Measurements from ENCODE around the gene RAPSN. TPM values are rescaled to one million over a fixed set of nuclear protein-coding genes. Genes with fewer than 3 reads are reported as not detected.

The RAPSN gene
- total and polyA plus RNA-seq, 2 donors (not counting 1 experiment from before 2014, with no cell fraction given), result 0.25 to 1.0 TPM

GRCh38 chr11:47438721-47439120, 10.2 kb downstream of the RAPSN start:
- no peak for TF ChIP-seq CTCF (IDR thresholded peaks at IDR 0.05)
- TF ChIP-seq EZH2 (IDR thresholded peaks at IDR 0.05; ENCODE audit: borderline replicate concordance, insufficient read depth, low read depth, low read length, poor library complexity, severe bottlenecking), result no peak
- CTCF ChIA-PET, result no interaction called here
- H3K27ac Mint-ChIP-seq, result no peak overlapping the region
- WGBS (ENCODE audit: insufficient coverage), result 97% methylated on average over 18 of the region's 18 CpGs
- Histone ChIP-seq H3K27ac (ENCODE audit: low read length in 2 of 2) (no peak overlapping the region), H3K79me2 (ENCODE audit: control insufficient read depth, insufficient read depth, low read length) (no peaks in the 10 kb centered on the region), H3K9me3 (ENCODE audit: control extremely low read depth in 1 of 3, control insufficient read depth in 2 of 3, insufficient read depth in 1 of 3, low read length in 2 of 3) (peaks cover 0 to 6% (median 0%) of the 10 kb centered on the region in 3 donors), H3K4me3 (ENCODE audit: control extremely low read depth in 1 of 5, extremely low read depth in 1 of 5, insufficient read depth in 1 of 5, low read depth in 2 of 5, low read length in 4 of 5) (no peak overlapping the region), H3K4me1 (ENCODE audit: control insufficient read depth in 2 of 2, insufficient read depth in 2 of 2, low read length in 2 of 2) (no peaks in the 10 kb centered on the region), H3K4me2 (replicated peaks; ENCODE audit: low read depth, low read length, poor library complexity, severe bottlenecking) (no peak overlapping the region), H3K36me3 (replicated peaks in 1 of 2; ENCODE audit: control extremely low read depth in 1 of 2, control insufficient read depth in 1 of 2, extremely low read depth in 1 of 2, insufficient read depth in 2 of 2, low read length in 1 of 2) (no peaks in the 10 kb centered on the region), H3K27me3 (replicated peaks in 1 of 4; ENCODE audit: control extremely low read depth in 1 of 4, control insufficient read depth in 3 of 4, insufficient read depth in 4 of 4, low read length in 3 of 4) (no peaks in the 10 kb centered on the region), H2AFZ (ENCODE audit: insufficient read depth, low read depth, low read length, poor library complexity, severe bottlenecking) (no peak overlapping the region), H4K20me1 (ENCODE audit: control insufficient read depth, insufficient read depth, low read length, poor library complexity, severe bottlenecking) (no peaks in the 10 kb centered on the region), H3K9ac (ENCODE audit: low read length) (no peak overlapping the region)
- H3K4me3 Mint-ChIP-seq, result no peak overlapping the region
- POLR2A ChIA-PET, result no interaction called here
- DNase-seq, result no peak
- intact Hi-C loops (cut with micrococcal nuclease), result no loop called here
- H3K9me3 Mint-ChIP-seq (ENCODE audit: insufficient read depth), result no peaks in the 10 kb centered on the region
- no peak for ATAC-seq (ENCODE audit: low read depth)
- H3K27me3 Mint-ChIP-seq, result no peaks in the 10 kb centered on the region
- H3K4me1 Mint-ChIP-seq, result no peaks in the 10 kb centered on the region

- H2AFZ ChIP-seq (ENCODE audit: insufficient read depth, low read depth, low read length, poor library complexity, severe bottlenecking), result no peak overlapping the region
- Mint-ChIP-seq H3K4me1 (no peaks in the 10 kb centered on the region), H3K27ac (no peak overlapping the region), H3K27me3 (no peaks in the 10 kb centered on the region), H3K9me3 (ENCODE audit: insufficient read depth) (no peaks in the 10 kb centered on the region), H3K4me3 (no peak overlapping the region)
- H3K4me2 ChIP-seq (replicated peaks; ENCODE audit: low read depth, low read length, poor library complexity, severe bottlenecking), result no peak overlapping the region
- no peaks in the 10 kb centered on the region for H3K79me2 ChIP-seq (ENCODE audit: control insufficient read depth, insufficient read depth, low read length)
- H3K9ac ChIP-seq (ENCODE audit: low read length), result no peak overlapping the region
- H3K27ac ChIP-seq (ENCODE audit: low read length in 2 of 2), result no peak overlapping the region
- ChIA-PET CTCF (no interaction called here), POLR2A (no interaction called here)
- WGBS (ENCODE audit: insufficient coverage), result 92% methylated on average over 14 of the region's 16 CpGs
- no peaks in the 10 kb centered on the region for H3K36me3 ChIP-seq (replicated peaks in 1 of 2; ENCODE audit: control extremely low read depth in 1 of 2, control insufficient read depth in 1 of 2, extremely low read depth in 1 of 2, insufficient read depth in 2 of 2, low read length in 1 of 2)
- H4K20me1 ChIP-seq (ENCODE audit: control insufficient read depth, insufficient read depth, low read length, poor library complexity, severe bottlenecking), result no peaks in the 10 kb centered on the region
- no peaks in the 10 kb centered on the region for H3K4me1 ChIP-seq (ENCODE audit: control insufficient read depth in 2 of 2, insufficient read depth in 2 of 2, low read length in 2 of 2)
- intact Hi-C loops (cut with micrococcal nuclease), result no loop called here
- H3K4me3 ChIP-seq (ENCODE audit: control extremely low read depth in 1 of 5, extremely low read depth in 1 of 5, insufficient read depth in 1 of 5, low read depth in 2 of 5, low read length in 4 of 5), result no peak overlapping the region
- TF ChIP-seq EZH2 (IDR thresholded peaks at IDR 0.05; ENCODE audit: borderline replicate concordance, insufficient read depth, low read depth, low read length, poor library complexity, severe bottlenecking) (no peak), CTCF (IDR thresholded peaks at IDR 0.05) (no peak)
- no peak for ATAC-seq (ENCODE audit: low read depth)
- H3K27me3 ChIP-seq (replicated peaks in 1 of 4; ENCODE audit: control extremely low read depth in 1 of 4, control insufficient read depth in 3 of 4, insufficient read depth in 4 of 4, low read length in 3 of 4), result no peaks in the 10 kb centered on the region
- H3K9me3 ChIP-seq (ENCODE audit: control extremely low read depth in 1 of 3, control insufficient read depth in 2 of 3, insufficient read depth in 1 of 3, low read length in 2 of 3), result peaks cover 0 to 6% (median 0%) of the 10 kb centered on the region in 3 donors
- DNase-seq, result no peak
These were observed 11.1 kb downstream of the RAPSN start for GRCh38 chr11:47437746-47438418.
